GM18873 (cell line): ENCODE measurements around the gene PARD3B.

Experiments used
- ATAC-seq: cut with Tn5 transposase; IDR thresholded peaks from one replicate; pipeline ENCODE4 v1.9.1; 2021; ENCODE audit warnings: mild to moderate bottlenecking, moderate library complexity, moderate number of reproducible peaks; ENCODE audit not compliant: unreplicated experiment, low FRiP score

The PARD3B gene

GRCh38 chr2:205405194-205405593 lies 859.9 kb downstream of the PARD3B start:
- ATAC-seq: no peak

DNA sequence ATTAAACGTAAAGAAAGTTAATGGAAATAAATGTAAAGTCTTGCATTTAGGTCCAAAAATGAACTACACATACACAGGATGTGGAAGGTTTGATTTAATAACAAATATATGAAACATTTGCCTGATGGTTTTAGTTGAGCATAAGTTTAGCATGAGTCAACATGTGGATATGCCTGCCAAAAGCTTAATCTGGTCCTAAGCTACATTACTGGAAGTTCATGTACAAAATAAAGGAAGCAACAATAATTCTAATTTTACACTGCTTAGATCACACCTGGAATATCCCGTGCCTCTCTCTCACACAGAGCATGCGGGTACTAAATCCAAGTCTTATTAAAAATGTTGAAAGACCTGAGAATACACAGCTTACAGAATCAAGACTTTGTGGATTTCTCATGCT lies 860.5 kb downstream of the PARD3B start:
- ATAC-seq: no peak

DNA sequence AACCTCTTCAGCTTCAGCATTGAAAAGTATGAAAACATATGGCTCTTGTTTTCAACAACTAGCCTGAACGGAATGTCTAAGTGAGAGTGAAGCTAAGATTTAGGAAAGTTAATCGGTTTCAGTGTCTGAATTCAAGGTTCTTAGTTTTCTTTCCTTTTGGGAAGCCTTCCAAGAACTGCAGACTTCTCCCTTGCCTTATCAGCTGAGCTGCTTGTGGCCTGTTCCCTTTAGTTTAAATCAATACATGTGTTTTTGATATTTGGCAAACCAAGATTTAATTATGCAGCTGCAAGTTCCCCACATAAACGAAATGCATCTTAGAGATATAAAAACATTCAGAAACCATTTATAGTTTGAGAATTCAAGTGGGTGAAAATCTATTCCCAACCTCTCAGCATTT lies 862.7 kb downstream of the PARD3B start:
- no peak for ATAC-seq

GRCh38 chr2:205408696-205409095 lies 863.4 kb downstream of the PARD3B start:
- no peak for ATAC-seq

DNA sequence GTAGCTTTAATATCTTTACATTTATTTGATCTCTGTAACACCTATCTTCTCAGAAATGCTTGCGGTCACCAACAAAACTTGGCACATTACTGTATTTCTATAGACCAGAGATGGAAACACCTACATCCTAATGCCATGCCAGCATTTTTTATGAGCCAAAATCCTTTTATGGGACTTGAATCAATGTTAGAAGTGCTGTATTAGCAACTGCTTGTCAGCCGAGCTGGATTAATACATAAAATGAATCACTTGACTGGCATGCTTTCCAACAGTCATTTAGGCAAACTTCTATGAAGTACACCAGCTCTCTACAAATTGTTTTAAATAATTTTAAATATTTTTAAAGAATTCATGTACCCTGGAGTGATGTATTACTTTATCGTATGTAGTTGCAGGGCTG lies 864.1 kb downstream of the PARD3B start:
- no peak for ATAC-seq

GRCh38 chr2:205411558-205411957 lies 866.3 kb downstream of the PARD3B start:
- no peak for ATAC-seq

- ATAC-seq: no peak
Measured at GRCh38 chr2:205424326-205424725, 879.1 kb downstream of the PARD3B start.

DNA sequence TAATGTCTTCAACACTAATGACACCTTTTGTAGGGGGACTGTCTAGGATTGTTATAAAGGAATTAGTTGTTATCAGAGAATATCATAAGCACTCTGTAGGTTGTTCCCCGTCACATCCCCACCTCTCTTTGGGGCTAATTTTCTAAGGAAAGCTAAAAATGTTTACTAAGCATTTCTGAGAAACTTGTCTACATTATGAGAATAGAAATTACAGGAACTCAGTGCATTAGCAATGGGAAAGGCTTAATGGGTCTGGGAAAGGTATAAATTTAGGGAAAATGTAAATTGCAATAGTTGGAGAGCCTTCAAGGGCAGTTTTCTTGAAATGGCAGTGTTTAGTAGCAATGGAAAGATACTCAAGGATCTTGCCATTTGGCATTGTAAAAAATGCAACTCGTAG lies 879.8 kb downstream of the PARD3B start:
- no peak for ATAC-seq

- ATAC-seq: no peak
Measured at GRCh38 chr2:205427112-205427511, 881.8 kb downstream of the PARD3B start.

DNA sequence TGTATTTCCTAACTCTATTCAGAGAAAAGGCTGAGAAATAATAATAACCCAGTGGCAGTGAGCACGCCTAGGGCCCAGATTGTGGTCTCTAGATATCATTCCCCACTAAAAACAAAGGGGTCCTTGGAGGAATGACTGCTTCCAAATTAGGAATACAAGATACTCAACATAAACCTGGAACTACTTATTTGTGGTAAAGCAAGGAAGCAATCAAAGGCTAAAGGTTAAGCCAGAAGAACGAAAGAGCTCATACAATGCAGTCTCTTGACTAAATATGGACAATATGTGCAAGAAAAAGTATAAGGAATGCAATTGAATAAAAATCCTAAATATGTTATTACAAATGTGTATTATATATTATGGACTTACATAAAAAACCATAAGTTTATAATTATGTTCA lies 883.5 kb downstream of the PARD3B start:
- no peak for ATAC-seq

DNA sequence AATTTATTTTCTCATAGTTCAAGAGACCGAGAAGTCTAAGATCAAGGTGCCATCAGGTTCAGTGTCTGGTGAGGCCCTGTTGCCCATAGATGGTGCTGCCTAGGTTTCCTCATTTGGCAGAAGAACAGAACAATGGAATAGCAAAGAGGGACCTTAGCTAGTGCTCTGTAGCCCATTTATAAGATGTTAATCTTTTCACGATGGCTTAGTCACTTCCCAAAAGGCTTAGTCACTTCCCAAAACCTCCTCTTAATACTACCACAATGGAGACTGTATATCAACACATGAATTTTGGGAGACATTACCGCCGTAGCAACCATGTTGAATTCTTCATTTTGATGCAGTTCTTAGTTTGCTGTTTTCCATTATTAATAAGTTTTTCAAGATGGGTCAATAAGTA lies 890.7 kb downstream of the PARD3B start:
- ATAC-seq: no peak

- no peak for ATAC-seq
Measured at GRCh38 chr2:205438241-205438640, 893.0 kb downstream of the PARD3B start.

- ATAC-seq: no peak
Measured at GRCh38 chr2:205439621-205440020, 894.3 kb downstream of the PARD3B start.

DNA sequence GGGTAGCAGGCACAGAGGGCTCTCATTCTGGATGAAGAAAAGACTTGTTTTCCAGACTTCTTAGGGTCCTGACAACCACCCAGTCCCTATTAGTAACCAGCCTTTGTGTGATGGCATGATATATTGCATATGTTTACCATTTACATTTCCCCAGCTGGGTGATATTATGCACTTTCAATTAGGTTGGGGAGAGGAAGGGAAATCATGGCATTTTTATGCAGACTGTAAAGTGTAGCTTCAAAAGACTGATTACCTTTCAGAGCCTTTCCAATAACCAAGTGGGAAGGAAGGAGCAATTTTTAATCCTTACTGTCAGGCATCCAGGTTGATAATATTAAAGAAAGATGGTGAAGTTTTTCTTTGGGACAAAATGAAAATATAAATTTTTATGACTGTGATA lies 896.2 kb downstream of the PARD3B start:
- ATAC-seq: no peak

DNA sequence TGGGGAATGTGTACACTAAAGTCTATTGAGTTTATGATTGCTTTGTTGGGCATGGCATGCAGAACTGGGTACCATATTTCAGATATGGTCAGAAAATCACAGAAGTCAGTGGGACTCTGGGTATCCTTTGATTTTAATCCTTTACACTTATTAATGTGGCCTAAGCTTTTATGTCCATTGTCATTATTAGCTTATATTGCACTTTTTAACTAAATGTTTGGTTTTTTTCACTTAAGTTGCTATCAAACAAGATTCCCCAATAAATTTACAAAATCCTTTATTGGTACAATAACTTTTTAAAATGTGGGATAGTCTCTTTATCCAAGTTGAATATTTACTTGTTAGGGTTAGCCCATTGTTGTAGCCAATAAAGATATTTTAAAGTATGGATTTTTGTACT lies 902.9 kb downstream of the PARD3B start:
- no peak for ATAC-seq

GRCh38 chr2:205451901-205452512 lies 906.7 kb downstream of the PARD3B start:
- no peak for ATAC-seq

GRCh38 chr2:205453202-205453601 lies 907.9 kb downstream of the PARD3B start:
- ATAC-seq: no peak

- no peak for ATAC-seq
Measured at GRCh38 chr2:205456682-205457081, 911.4 kb downstream of the PARD3B start.

DNA sequence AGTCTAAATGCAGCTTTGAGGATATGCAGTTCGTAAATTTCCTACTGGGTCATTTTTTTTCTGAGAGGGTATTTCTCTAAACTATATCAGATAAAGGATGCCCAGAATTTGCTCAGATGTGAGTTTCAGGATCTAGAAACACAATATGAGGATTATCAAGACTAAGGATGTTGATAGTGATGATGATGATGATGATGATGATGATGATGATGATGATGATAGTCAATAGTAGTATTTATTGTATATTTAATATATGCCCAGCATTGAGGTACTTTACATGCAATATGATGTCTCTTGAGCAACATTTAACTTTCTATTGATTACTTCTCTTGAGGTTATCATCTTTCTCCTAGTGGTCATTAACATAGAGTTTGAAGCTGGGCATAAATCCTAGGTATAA lies 914.9 kb downstream of the PARD3B start:
- ATAC-seq: no peak

- no peak for ATAC-seq
Measured at GRCh38 chr2:205461169-205461568, 915.9 kb downstream of the PARD3B start.

GRCh38 chr2:205461678-205462665 lies 916.7 kb downstream of the PARD3B start:
- no peak for ATAC-seq
